Right ventricle myocardium inferior (tissue), 1 donor: ENCODE data around the gene ZRANB1. TPM values are rescaled to one million over a fixed set of nuclear protein-coding genes. Genes with fewer than 3 reads are reported as not detected.
"Not testable (repeated sequence)": the region's sequence is repeated elsewhere in the genome, so short reads cannot be mapped to it uniquely, and the experiment has no call there.

Experiments
- ATAC-seq: fragments of 200-7000 bp; cut with Tn5 transposase; one replicate; pipeline ENCODE4 v1.9.1; 2020; ENCODE audit warnings: mild to moderate bottlenecking, moderate library complexity
- DNase-seq: peaks from one replicate; pipeline ENCODE4 v3.0.0; 2021; ENCODE audit errors: missing footprints
- intact Hi-C: fragments of 100-400 bp; cut with DNase I; formaldehyde crosslinking; loops from one replicate; pipeline ENCODE4 v1.11.0; 2022
- long read RNA-seq: library from polyadenylated mRNA; unstranded; transcript quantifications from one replicate; pipeline ENCODE4 v2.0.0, GENCODE V29; 2021
- total RNA-seq: library from RNA; stranded (reverse); fragmentation: NEBNext Ultra II Directional; extraction: Animal tissue kit (Norgen Biotek cat#: 25700); gene quantifications from one replicate; pipeline ENCODE4 v1.2.1, GENCODE V29; 2021
- donor health status: DM: no; HTN: yes; CAD: no; lungs with severe emphysema.

ZRANB1 gene
- 23.4 TPM for total RNA-seq
- long read RNA-seq, full-length matches to known transcripts = 2 of 25 reads
- long read RNA-seq, partial matches to known transcripts = 1 of 25 reads
- long read RNA-seq, other reads (novel, unspliced or antisense) = 22 of 25 reads

DNA sequence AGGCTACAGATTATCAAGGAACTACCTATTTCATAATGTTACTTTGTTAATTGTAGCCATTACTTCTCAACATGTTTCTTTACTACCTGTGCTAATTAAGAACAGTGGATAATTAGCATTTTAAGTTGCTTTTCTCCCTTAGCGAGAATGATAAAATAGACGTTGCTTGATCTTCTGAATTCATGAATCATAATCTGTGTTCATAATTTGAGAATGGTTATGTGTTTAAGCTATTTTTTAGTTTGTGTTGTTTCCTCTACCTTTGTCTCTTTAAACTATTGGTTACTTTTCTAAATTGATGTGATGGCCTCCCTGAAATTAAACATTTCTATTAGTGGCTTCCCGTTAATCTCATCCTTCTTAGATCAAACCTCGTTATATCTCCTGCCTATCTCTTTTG, at the start of gene ZRANB1:
Gene ZRANB1 (plus strand): TSS at position 301 of the 400 bp plus-strand sequence. CDS start 371 bp downstream, outside the sequence.
- intact Hi-C loops = loop anchor here (2.0 kb wide), 1 partner anchor 23 kb away; no protein-coding TSS in a partner anchor
- DNase-seq = no peak
- ATAC-seq = no peak

DNA sequence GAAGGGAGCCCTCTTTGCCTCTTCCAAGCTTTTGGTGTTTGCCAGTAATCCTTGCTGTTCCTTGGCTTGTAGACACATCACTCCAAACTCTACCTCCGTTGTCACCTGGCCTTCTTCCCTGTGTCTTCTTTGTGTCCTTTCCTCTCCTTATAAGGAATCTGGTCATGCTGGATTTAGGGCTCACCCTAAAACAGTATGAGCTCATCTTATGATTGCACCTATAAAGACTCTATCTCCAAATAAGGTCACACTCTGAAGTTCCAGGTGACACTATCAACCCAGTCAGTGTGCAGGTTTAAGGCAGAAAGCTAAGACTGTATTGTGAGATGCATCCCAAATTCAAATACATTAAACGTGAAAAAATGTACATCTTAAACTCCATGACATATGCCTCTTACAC, 49.0 kb upstream of the ZRANB1 start:
- ATAC-seq (no peak), DNase-seq (no peak)
- intact Hi-C loops = no loop called here

DNA sequence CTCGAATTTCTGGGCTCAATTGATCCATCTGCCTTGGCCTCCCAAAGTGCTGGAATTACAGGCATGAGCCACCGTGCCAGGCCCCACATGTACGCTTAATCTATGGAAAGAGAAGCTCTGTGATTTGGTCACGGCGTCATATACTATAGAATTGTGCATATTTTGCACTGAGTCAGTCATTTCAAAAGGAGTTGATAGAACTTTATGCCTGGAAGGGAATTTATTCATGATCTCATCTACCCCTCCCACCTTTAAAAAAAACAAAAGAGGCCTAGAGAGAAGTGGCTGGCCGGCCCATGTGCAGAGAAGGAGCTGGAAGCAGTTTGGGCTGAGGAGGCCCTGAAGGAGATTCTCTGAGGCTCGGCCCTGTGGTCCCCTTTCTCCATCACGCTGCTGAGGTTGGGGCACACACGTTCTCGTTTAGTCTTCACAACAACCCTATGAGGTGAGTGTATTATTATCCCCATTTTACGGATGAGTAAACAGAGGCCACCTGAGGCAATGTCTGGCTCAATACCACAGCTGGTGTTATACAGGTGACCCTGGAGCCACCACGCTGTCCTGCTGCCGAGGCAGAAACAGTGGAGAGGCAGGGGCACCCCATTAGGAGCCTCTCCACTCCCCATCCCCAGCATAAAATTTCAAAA, 47.2 kb upstream of the ZRANB1 start:
- intact Hi-C loops = no loop called here
- ATAC-seq (no peak), DNase-seq (no peak)

DNA sequence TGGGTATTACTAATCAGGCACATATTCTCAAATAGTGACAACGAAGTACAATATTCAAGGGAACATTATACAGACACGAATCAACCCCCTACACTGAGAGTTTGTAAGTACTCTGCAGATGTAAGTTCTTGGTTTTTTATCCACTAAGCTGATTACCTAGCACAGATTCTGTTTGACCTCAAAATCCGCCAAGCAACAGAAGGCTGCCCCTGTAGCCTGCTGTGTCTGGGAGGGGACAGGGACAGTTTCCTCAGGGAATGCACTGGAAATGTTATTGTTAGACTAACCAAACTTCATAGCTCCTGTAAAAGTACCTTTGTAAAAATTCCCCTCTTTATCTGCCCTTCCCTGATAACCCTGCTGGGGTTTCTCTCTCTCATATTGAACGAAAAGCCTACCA, 45.2 kb upstream of the ZRANB1 start:
- no peak for ATAC-seq
- intact Hi-C loops = no loop called here
- no peak for DNase-seq

DNA sequence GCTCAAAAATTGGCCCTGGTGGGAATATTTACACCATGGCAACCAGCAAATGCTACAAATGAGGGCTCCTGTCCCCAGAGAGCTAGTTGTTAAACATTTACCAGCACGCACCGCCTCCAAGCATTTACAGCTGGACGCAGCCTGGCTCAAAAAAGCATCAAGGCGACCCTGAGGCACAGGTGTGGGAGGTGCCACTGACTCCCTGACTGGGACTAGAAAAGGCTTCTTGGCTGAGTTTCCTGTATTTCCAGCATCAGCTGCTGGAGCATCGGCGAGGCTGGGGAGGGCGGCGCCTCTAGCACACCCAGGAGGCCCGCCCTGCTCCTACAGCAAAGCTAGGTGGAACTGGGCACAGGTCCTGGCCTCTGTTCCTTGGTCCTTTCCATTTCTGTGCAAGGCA, 43.5 kb upstream of the ZRANB1 start:
- ATAC-seq (no peak), DNase-seq (no peak)
- intact Hi-C loops = no loop called here

DNA sequence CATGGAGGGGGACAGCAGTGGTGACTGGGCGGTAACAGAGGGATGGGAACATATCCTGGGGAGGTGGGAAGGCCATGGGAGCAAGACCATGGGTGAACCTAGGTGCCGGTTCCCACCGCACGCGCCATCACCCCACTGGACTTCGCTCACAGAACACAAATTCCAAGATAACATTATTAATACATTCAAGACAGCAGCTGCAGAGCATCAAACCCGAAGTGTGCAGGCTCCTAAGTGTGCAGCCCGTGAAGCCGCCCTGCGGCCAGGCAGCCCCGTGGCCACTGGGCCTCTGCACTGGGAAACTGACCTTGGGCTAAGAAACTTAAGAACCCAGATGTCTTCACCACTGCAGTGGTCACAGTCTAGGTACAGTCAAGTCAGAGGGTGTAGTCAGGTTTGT, 42.8 kb upstream of the ZRANB1 start:
- no peak for ATAC-seq
- intact Hi-C loops = no loop called here
- DNase-seq = no peak

DNA sequence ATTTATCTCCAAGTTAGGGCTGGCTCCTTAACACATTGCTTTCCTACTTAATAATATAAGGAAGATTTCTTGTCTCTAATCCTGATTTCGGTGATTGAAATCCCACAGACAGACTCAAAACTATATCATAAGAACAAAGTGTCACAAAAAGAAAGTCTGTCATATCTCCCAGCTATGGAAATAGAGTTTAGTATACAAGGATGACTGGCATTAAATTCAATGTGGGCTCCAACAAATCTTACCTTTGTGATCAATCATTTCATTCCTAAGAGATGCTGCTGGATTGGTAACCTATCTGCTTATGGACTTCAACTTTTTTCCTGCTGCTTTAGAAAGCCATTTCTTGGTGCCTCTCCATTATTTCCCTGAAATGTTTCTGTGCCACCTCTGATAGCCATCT, 39.5 kb upstream of the ZRANB1 start:
- DNase-seq = no peak
- no peak for ATAC-seq
- intact Hi-C loops = no loop called here

DNA sequence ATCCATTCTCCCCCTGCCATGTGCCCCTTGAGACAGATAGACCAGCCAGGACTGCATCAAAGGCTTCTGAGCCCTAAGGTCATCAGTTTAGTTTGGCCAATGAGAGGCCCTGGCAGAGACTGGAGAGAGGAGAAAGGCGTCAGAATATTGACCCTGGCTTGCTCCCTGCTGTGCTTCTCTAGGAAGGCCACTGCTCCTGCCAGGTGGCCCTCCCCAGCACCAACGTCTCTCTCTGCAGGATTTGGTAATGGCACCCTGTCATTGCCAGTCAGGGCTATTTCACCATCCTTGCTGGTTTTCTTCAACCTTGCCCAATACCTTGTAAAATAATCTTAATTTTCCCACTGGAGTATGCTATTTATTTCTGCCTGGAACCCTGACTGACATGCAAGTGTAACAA, 38.8 kb upstream of the ZRANB1 start:
- DNase-seq (no peak), ATAC-seq (no peak)
- intact Hi-C loops = no loop called here

DNA sequence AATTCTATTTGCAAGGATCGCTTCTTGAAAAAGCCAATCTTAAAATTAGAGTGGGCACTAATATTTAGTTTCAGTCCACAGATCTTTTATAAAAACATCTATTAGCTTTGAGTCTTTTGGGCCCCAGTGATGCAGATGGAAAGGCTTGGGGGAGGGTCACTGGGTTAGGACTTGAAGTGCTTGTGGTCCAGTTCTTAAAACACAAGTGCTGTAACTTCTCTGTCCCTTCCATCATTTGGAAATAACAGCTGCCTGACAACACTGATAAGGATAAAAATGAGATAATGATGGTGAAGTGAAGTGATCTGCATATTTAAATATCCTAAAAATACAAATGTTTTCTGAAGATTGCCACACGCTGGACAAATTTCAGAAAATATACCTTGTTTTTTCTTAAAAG, 37.1 kb upstream of the ZRANB1 start:
- intact Hi-C loops = no loop called here
- ATAC-seq = no peak
- no peak for DNase-seq

DNA sequence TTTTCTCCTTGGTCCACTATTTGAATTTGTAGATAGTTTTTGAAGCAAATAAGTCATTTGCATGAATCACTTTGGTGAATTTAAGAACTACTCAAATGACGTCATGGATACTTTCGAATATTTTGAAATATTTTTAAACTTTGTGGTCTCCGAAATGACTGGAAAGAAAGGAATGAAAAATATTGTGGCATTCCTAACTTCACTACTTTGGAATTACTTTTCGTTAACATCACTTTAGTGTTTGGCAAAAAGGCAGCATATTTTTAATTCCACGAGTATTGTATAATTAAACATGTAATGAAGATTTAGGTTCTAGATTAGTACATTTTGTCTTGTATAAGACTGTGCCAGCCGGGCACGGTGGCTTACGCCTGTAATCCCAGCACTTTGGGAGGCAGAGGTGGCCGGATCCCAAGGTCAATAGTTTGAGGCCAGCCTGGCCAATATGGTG, 35.3 kb upstream of the ZRANB1 start:
- no peak for ATAC-seq
- DNase-seq = no peak
- intact Hi-C loops = no loop called here

DNA sequence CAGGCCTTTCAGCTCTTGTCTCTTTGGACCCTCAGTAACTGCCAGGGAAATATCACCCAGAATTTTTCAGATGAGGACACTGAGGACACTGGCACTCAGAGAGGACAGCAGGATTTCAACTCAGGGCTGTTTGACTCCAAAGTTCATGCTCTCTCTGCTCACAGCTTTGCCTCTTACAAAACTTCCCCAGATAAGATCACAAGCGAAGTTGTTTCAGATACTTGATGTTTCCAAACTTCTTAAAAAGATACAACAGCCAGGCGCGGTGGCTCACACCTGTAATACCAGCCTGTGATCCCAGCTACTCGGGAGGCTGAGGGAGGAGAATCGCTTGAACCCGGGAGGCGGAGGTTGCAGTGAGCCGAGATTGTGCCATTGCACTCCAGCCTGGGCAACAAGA, 32.4 kb upstream of the ZRANB1 start:
- no peak for DNase-seq
- no peak for ATAC-seq
- intact Hi-C loops = no loop called here

DNA sequence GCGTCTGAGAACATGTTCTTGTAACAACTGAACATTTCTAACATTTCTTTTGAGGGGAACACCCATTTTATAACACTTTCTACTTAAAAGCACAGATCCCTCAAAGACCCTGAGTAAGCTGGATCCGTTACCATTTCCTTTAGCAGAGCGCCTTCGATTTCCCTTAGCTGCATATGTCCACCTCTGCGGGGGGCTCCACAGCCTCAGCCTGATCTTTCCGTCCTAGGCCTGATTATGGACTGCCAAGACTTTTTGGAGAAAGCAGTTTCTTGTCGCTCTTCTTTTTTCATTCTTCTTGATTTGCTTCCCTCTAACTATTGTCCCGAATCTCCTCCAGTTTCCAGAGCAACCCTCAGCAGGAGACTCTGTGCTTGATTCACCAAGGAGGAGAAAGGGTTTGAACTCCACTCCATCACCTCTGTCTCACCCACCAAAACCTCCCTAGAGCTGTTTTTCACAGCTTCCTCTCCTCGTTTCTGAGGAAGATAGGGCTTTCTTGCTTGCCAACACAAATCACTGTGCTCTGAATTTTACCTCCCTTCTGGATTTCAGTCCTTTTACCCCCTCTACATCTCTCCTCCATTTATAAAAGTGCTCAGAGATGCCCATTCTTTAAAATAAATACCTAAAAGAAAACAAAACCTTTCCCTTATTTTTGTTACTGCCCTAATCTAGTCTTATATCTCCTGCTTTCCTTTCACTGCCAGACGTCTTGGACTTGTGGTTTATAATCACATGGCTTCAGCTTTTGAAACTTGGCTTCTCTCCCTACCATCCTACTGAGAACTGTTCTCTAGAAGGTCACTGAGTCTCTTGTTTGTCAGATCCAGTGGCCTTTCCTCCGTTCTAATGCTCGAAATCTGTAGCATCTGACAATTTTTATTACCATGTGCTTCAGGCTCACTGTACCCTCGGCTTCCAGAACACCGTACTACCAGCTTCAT, 30.5 kb upstream of the ZRANB1 start:
- intact Hi-C loops = no loop called here

DNA sequence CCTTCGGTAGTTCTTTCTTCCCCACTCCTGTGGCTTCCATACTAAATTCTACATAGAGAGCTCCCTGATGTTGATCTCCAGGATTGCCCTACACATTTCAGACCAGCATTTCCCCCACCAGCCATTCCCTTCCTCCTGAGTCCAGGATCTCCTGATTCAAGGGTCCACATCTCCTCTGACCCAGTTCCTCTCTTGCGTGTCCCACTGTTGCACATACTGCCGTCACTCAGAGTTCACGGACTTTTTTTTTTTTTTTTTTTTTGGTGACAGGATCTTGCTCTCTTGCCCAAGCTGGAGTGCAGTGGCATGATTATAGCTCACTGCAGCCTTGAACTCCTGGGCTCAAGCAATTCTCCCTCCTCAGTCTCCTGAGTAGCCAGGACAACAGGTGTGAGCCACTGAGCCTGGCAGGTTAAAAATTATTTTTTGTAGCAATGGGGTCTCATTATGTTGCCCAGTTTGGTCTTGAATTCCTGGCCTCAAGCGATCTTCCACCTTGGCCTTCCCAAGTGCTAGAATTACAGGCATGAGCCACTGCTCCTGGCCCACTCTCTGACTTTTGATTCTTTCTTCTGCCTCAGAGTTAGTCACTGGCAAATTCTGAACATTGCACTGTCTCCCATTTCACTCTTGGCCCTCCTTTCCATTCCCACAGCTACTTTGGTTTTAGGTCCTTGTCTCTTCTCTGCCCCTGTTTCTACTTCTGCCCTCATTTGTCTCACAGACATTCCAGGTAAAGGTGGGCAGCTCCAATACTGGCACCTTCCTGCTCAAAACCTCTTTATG, 29.6 kb upstream of the ZRANB1 start:
- DNase-seq (no peak), ATAC-seq (no peak)
- intact Hi-C loops = no loop called here

More for the DNA sequence above, 30.5 kb upstream of the ZRANB1 start:
- ATAC-seq (no peak), DNase-seq (no peak)

DNA sequence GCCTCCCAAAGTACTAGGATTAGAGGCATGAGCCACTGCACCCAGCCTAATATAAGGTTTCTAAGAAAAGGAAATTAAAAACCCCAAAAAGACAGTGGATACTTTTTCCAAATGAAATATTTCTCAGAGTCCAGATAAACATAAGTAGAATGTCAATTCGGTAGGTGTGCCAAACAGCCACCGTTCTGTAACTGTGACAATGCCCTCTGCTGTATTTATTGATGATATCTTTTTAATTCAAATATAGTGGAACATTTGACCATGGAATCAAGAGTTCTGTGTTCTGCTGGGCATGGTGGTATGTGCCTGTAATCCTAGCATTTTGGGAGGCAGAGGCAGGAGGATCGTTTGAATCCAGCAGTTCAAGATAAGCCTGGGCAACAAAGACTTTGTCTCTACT, 28.8 kb upstream of the ZRANB1 start:
- intact Hi-C loops = no loop called here
- no peak for DNase-seq
- no peak for ATAC-seq

DNA sequence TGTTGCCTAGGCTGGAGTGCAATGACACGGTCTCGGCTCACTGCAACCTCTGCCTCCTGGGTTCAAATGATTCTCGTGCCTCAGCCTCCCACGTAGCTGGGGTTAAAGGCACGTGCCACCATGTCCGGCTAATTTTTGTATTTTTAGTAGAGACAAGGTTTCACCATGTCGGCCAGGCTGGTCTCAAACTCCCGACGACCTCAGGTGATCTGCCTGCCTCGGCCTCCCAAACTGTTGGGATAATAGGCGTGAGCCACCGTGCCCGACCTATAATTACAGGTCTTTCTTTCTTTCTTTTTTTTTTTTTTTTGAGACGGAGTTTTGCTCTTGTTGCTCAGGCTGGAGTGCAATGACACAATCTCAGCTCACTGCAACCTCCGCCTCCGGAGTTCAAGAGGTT, 27.5 kb upstream of the ZRANB1 start:
- DNase-seq, intact Hi-C loops, ATAC-seq: not testable (repeated sequence)

DNA sequence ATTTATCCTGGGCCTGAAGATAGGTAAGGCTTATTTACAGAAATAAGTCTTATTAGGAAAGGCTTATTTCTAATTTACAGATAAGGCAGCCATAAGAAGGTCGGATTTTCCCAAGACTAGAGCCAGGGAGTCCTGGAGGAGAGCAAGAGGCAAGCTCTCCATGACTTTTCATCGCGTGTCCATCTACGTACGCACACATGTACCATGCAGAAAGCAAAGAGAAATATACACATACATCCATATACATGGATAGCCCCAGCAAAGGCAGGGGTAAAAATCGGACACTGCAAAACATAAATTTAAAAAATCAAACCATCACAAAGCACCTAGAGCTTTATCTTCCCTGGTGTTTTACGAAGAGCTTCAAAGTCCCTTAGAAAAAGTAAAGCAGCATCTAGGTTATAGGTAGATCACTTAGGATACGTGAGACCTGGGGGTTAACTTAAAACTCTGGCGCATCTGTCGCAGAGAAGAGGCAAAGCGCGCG, 25.8 kb upstream of the ZRANB1 start:
- no peak for DNase-seq
- no peak for ATAC-seq
- intact Hi-C loops = loop anchor here (5.0 kb wide), 2 partner anchors 51 to 141 kb away; no protein-coding TSS in a partner anchor

DNA sequence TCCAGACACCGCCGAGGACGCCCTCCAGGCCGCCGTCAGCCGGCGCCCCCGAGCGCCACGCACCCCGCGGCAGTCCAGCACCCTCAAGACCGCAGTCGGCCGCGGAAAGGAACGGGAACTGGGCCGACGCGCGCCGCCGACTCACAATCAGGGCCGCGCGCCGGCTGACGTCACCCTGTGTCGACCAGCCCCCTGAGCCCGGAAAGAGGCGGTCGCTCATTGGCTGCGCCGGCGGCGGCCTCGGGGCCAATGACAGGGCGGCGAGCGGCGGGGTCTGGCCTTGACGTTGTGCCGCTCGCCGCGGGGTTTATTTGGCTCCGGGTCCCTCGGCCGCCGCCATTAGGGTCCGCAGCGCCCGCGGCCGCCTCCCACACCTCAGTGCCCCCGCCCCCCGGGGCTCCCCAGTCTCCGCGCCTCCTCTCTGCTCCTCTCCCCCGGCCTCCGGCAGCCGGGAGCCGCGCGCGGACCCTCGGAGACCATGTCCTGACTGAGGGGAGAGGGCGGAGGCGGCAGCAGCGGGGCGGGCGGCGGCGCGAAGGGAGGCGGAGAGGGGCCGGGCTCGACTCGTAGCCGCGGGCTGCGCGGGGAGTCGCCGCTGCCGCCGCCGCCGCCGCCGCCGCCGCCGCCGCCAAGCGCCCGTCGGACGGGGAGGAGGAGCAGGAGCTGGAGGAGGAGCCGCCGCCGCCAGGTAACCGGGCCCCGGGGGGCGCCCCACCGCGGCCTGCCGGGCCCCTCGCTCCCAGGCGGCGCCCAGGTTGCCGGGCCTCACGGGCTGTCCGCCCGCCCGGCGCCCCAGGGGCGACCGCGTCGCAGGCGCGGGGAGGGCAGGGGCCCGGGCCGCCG, 25.1 kb upstream of the ZRANB1 start:
- intact Hi-C loops = loop anchor here (5.0 kb wide), 2 partner anchors 50 to 140 kb away; no protein-coding TSS in a partner anchor
- ATAC-seq (peak; percentile 99), DNase-seq (peak; percentile 100)
